ENCODE measurements around the gene C2orf92. TPM values are rescaled to one million over a fixed set of nuclear protein-coding genes. Genes with fewer than 3 reads are reported as not detected.
"Not testable (repeated sequence)": the region's sequence is repeated elsewhere in the genome, so short reads cannot be mapped to it uniquely, and the experiment has no call there.

C2orf92 gene
- total RNA-seq, 1 experiment from 2014 or later, result 5.3 TPM

- Mint-ChIP-seq H3K9me3 (ENCODE audit: unreplicated experiment) (no peaks in the 10 kb centered on the region), H3K27me3 (ENCODE audit: insufficient read depth, unreplicated experiment) (no peaks in the 10 kb centered on the region), H3K27ac (ENCODE audit: low read depth, unreplicated experiment) (no peak overlapping the region), H3K4me1 (ENCODE audit: insufficient read depth, unreplicated experiment) (no peaks in the 10 kb centered on the region), H3K4me3 (ENCODE audit: unreplicated experiment) (no peak overlapping the region), H3K36me3 (ENCODE audit: insufficient read depth, unreplicated experiment) (no peaks in the 10 kb centered on the region)
- BruUV-seq (replicated peaks), result no TSS peak
- POLR2A ChIA-PET, result interaction anchor here (1.0 kb wide), 1 partner anchor 19 kb away, joined by 3 read pairs; no protein-coding TSS in a partner anchor
- intact Hi-C loops (cut with micrococcal nuclease), result no loop called here
- DNase-seq (ENCODE audit: unreplicated experiment), result no peak
- TF ChIP-seq CTCF (IDR thresholded peaks at IDR 0.05; ENCODE audit: unreplicated experiment), result no peak
- CTCF ChIA-PET, result interaction anchor here (1.6 to 2.6 kb wide), 2 partner anchors 11 to 14 kb away, joined by 4 to 10 read pairs; no protein-coding TSS in a partner anchor
Observed at GRCh38 chr2:97711394-97711711, 41.8 kb downstream of the C2orf92 start.

GRCh38 chr2:97712175-97712574 is 42.7 kb downstream of the C2orf92 start:
- not testable (repeated sequence) for H3K4me3 Mint-ChIP-seq (ENCODE audit: unreplicated experiment)

GRCh38 chr2:97712693-97713295 is 43.3 kb downstream of the C2orf92 start:
- Mint-ChIP-seq H3K4me3 (ENCODE audit: unreplicated experiment) (no peak overlapping the region), H3K4me1 (ENCODE audit: insufficient read depth, unreplicated experiment) (no peaks in the 10 kb centered on the region), H3K36me3 (ENCODE audit: insufficient read depth, unreplicated experiment) (no peaks in the 10 kb centered on the region), H3K9me3 (ENCODE audit: unreplicated experiment) (no peaks in the 10 kb centered on the region), H3K27me3 (ENCODE audit: insufficient read depth, unreplicated experiment) (no peaks in the 10 kb centered on the region), H3K27ac (ENCODE audit: low read depth, unreplicated experiment) (no peak overlapping the region)
- BruUV-seq (replicated peaks), result no TSS peak
- no peak for DNase-seq (ENCODE audit: unreplicated experiment)
- no peak for TF ChIP-seq CTCF (IDR thresholded peaks at IDR 0.05; ENCODE audit: unreplicated experiment)
- intact Hi-C loops (cut with micrococcal nuclease), result no loop called here
- ChIA-PET CTCF (interaction anchor here (0.6 to 2.6 kb wide), 7 partner anchors 9 to 31 kb away, joined by 3 to 10 read pairs (median 3); no protein-coding TSS in a partner anchor), POLR2A (no interaction called here)

More at GRCh38 chr2:97712175-97712574, 42.7 kb downstream of the C2orf92 start:
- BruUV-seq (replicated peaks); DNase-seq (ENCODE audit: unreplicated experiment); H3K4me1 Mint-ChIP-seq (ENCODE audit: insufficient read depth, unreplicated experiment); intact Hi-C loops (cut with micrococcal nuclease); H3K27me3 Mint-ChIP-seq (ENCODE audit: insufficient read depth, unreplicated experiment); H3K9me3 Mint-ChIP-seq (ENCODE audit: unreplicated experiment); H3K27ac Mint-ChIP-seq (ENCODE audit: low read depth, unreplicated experiment); H3K36me3 Mint-ChIP-seq (ENCODE audit: insufficient read depth, unreplicated experiment): not testable (repeated sequence)
- ChIA-PET POLR2A (interaction anchor here (1.0 kb wide), 1 partner anchor 18 kb away, joined by 3 read pairs; no protein-coding TSS in a partner anchor), CTCF (interaction anchor here (0.6 to 2.6 kb wide), 6 partner anchors 9 to 32 kb away, joined by 3 to 10 read pairs (median 4); no protein-coding TSS in a partner anchor)

- Mint-ChIP-seq H3K36me3 (ENCODE audit: insufficient read depth, unreplicated experiment) (no peaks in the 10 kb centered on the region), H3K9me3 (ENCODE audit: unreplicated experiment) (no peaks in the 10 kb centered on the region), H3K4me1 (ENCODE audit: insufficient read depth, unreplicated experiment) (no peaks in the 10 kb centered on the region), H3K27me3 (ENCODE audit: insufficient read depth, unreplicated experiment) (no peaks in the 10 kb centered on the region), H3K4me3 (ENCODE audit: unreplicated experiment) (no peak within 1 kb of the TSS), H3K27ac (ENCODE audit: low read depth, unreplicated experiment) (peak within 1 kb of the TSS; percentile 32)
- no peak for TF ChIP-seq CTCF (IDR thresholded peaks at IDR 0.05; ENCODE audit: unreplicated experiment)
- BruUV-seq (replicated peaks), result no TSS peak
- intact Hi-C loops (cut with micrococcal nuclease), result no loop called here
- POLR2A ChIA-PET, result no interaction called here
- no peak for DNase-seq (ENCODE audit: unreplicated experiment)
- CTCF ChIA-PET, result interaction anchor here (0.9 to 2.6 kb wide), 3 partner anchors 13 to 27 kb away, joined by 3 to 10 read pairs (median 3); no protein-coding TSS in a partner anchor
Observed at GRCh38 chr2:97713296-97714083, 44.0 kb downstream of the C2orf92 start, which contains the start of gene ZAP70. TSS of gene ZAP70 (plus strand) at chr2:97713576. CDS start at chr2:97724037, 10,461 bp downstream.

Measured in MCF 10A (cell line).